Mesothelial cell of epicardium (in vitro differentiated cells): ENCODE data around the gene CCSER1. TPM values are rescaled to one million over a fixed set of nuclear protein-coding genes. Genes with fewer than 3 reads are reported as not detected.
A peak's percentile ranks its signal among the peaks of the same experiment; 100 is the strongest.

ENCODE experiments used
- DNase-seq, 2 experiments: peaks; one replicate each; pipeline ENCODE4 v3.0.0; 2021; ENCODE audit warnings: low spot score in 2 of 2; ENCODE audit not compliant: unreplicated experiment in 2 of 2
- H3K27ac Mint-ChIP-seq: 2 replicates; pipeline ENCODE4 v1.8.0; 2021; ENCODE audit warnings: mixed read lengths
- H3K27me3 Mint-ChIP-seq: 2 replicates; pipeline ENCODE4 v1.8.0; 2021; ENCODE audit warnings: low read depth, mixed read lengths
- H3K36me3 Mint-ChIP-seq: 2 replicates; pipeline ENCODE4 v1.8.0; 2021; ENCODE audit warnings: mixed read lengths
- H3K4me1 Mint-ChIP-seq: 2 replicates; pipeline ENCODE4 v1.8.0; 2021; ENCODE audit warnings: mixed read lengths
- H3K4me3 Mint-ChIP-seq: 2 replicates; pipeline ENCODE4 v1.8.0; 2021; ENCODE audit warnings: mild to moderate bottlenecking, moderate library complexity, mixed read lengths
- H3K9me3 Mint-ChIP-seq: 2 replicates; pipeline ENCODE4 v1.8.0; 2021; ENCODE audit warnings: mixed read lengths
- total RNA-seq: library from RNA; stranded (reverse); gene quantifications from 3 replicates; pipeline ENCODE4 v1.2.1, GENCODE V29; 2021
- TF ChIP-seq, protein P1 (sequence below): fragments of 200-600 bp; sonication (generic); IDR thresholded peaks from one replicate; pipeline ENCODE4 v1.5.0; 2021; ENCODE audit warnings: antibody characterized with exemption; ENCODE audit not compliant: unreplicated experiment

The CCSER1 gene
- total RNA-seq, 1 donor from 2014 or later, result 7.2 TPM

DNA sequence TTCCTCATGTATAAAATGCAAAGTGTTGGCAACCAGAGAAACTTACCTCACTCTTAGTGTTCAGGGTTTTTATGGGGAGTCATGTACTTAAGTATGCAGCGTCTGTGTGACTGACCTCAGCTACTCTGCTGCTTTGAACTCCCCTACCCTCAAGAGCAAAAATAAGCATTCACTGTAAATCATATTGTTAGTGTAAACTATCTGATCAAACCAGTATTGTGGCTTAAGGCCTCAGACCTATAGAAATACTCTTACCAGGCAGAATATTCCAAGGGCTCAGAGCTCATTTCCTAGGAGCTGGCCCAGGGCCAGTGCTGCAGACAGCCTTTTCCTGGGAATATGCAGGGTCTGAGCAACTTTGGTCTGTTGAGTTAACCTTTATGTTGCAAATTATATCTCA lies 453.1 kb downstream of the CCSER1 start:
- Mint-ChIP-seq H3K27me3 (no peaks in the 10 kb centered on the region), H3K36me3 (peaks cover 2% of the 10 kb centered on the region), H3K4me1 (peaks cover 36% of the 10 kb centered on the region), H3K9me3 (peaks cover 16% of the 10 kb centered on the region), H3K27ac (peak overlapping the region; percentile 84), H3K4me3 (no peak overlapping the region)
- no peak for DNase-seq
- TF ChIP-seq, protein P1, sequence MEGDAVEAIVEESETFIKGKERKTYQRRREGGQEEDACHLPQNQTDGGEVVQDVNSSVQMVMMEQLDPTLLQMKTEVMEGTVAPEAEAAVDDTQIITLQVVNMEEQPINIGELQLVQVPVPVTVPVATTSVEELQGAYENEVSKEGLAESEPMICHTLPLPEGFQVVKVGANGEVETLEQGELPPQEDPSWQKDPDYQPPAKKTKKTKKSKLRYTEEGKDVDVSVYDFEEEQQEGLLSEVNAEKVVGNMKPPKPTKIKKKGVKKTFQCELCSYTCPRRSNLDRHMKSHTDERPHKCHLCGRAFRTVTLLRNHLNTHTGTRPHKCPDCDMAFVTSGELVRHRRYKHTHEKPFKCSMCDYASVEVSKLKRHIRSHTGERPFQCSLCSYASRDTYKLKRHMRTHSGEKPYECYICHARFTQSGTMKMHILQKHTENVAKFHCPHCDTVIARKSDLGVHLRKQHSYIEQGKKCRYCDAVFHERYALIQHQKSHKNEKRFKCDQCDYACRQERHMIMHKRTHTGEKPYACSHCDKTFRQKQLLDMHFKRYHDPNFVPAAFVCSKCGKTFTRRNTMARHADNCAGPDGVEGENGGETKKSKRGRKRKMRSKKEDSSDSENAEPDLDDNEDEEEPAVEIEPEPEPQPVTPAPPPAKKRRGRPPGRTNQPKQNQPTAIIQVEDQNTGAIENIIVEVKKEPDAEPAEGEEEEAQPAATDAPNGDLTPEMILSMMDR, result no peak

DNA sequence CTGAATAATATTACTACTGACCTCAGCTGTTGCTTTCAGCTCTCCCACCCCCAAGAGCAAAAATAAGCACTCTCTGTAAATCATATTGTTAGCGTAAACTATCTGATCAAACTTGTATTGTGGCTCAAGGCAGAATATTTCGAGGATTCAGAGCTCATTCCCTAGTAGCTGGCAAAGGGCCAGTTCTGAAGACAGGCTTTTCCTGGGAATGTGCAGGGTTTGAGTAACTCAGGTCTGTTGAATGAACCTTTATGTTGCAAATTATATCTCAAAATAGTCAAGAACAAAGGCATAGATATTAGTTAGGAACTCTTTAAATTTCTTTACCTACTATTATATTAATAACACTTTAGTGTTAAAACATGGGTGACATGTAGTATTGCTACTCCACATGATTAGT lies 454.9 kb downstream of the CCSER1 start:
- peaks cover 1% of the 10 kb centered on the region for H3K9me3 Mint-ChIP-seq
- TF ChIP-seq, protein P1, result no peak
- H3K27me3 Mint-ChIP-seq, result no peaks in the 10 kb centered on the region
- H3K27ac Mint-ChIP-seq, result peak overlapping the region; percentile 2
- no peak for DNase-seq
- no peaks in the 10 kb centered on the region for H3K36me3 Mint-ChIP-seq
- H3K4me1 Mint-ChIP-seq, result peaks cover 38% of the 10 kb centered on the region
- H3K4me3 Mint-ChIP-seq, result no peak overlapping the region

DNA sequence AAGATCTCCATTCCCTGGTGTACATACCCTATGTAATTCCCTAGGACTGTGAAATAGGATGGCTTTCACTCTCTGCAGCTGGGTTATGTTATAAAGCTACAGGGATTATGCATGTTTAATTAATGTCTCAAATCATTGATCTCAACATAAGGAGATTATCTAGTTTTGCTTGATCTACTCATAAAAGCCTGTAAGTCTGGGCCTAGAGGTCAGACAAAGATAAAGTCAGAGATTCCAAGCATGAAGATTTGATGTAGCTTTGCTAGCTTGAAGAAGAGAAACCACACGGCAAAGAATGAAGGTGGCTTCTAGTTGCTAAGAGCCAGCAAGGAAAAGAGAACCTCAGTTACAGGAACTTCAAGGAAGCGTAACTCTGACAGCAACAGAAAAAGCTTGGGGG lies 456.9 kb downstream of the CCSER1 start:
- H3K4me3 Mint-ChIP-seq, result no peak overlapping the region
- no peaks in the 10 kb centered on the region for H3K9me3 Mint-ChIP-seq
- no peaks in the 10 kb centered on the region for H3K27me3 Mint-ChIP-seq
- H3K27ac Mint-ChIP-seq, result peak overlapping the region; percentile 25
- DNase-seq, result no peak
- TF ChIP-seq, protein P1, result no peak
- H3K4me1 Mint-ChIP-seq, result peaks cover 38% of the 10 kb centered on the region
- no peaks in the 10 kb centered on the region for H3K36me3 Mint-ChIP-seq

DNA sequence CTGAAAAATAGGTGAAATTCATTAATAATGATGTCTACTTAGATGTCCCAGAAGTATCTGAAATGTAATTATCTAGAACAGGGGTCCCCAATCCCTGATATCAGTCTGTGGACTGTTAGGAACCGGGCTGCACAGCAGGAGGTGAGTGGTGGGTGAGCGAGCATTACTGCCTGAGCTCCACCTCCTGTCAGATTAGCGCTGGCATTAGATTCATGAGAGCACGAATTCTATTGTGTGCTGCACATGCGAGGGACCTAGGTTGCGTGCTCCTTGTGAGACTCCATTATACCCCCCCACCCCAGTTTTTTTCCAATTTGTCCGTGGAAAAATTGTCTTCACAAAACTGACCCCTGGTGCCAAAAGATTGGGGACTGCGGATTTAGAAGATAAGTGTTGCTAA lies 458.8 kb downstream of the CCSER1 start:
- no peaks in the 10 kb centered on the region for H3K27me3 Mint-ChIP-seq
- no peak for DNase-seq
- no peak overlapping the region for H3K27ac Mint-ChIP-seq
- H3K9me3 Mint-ChIP-seq, result peaks cover 5% of the 10 kb centered on the region
- H3K4me1 Mint-ChIP-seq, result peaks cover 26% of the 10 kb centered on the region
- no peak overlapping the region for H3K4me3 Mint-ChIP-seq
- TF ChIP-seq, protein P1, result no peak
- H3K36me3 Mint-ChIP-seq, result peaks cover 4% of the 10 kb centered on the region

DNA sequence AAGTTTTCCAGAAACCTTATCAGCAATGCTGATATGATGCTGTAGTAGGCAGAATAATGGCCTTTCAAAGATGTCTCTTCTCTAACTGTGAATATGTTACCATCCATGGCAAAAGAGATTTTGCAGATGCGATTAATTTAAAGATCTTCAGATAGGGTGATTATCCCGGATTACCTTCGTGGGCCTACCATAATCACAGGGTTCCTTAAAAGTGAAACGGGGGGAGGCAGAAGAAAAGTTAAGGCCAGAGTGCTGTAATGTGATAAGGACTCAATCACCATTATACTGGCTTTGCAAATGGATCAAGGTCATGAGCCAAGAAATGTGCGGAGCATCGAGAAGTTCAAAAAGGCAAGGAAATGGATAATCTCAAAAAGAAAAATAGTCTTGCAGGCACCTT lies 459.6 kb downstream of the CCSER1 start:
- H3K4me1 Mint-ChIP-seq, result peaks cover 19% of the 10 kb centered on the region
- peaks cover 13% of the 10 kb centered on the region for H3K9me3 Mint-ChIP-seq
- no peak overlapping the region for H3K4me3 Mint-ChIP-seq
- TF ChIP-seq, protein P1, result no peak
- peaks cover 5% of the 10 kb centered on the region for H3K36me3 Mint-ChIP-seq
- H3K27me3 Mint-ChIP-seq, result no peaks in the 10 kb centered on the region
- no peak for DNase-seq
- H3K27ac Mint-ChIP-seq, result no peak overlapping the region

DNA sequence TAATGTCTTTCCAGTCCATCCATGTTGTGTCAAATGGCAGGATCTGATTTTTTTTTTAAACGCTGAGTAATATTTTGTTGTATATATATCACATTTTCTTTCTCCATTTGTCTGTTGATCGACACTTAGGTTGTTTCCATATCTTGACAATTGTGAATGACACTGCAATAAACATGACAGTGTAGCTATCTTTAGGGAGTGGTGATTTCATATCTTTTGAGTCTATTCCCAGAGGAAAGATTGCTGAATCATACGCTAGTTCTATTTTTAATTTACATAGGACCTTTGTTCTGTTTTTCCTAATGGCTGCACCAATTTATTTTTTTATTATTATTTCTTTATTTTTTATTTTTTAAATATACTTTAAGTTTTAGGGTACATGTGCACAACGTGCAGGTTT lies 470.7 kb downstream of the CCSER1 start:
- no peaks in the 10 kb centered on the region for H3K27me3 Mint-ChIP-seq
- H3K9me3 Mint-ChIP-seq, result peaks cover 17% of the 10 kb centered on the region
- peaks cover 5% of the 10 kb centered on the region for H3K4me1 Mint-ChIP-seq
- DNase-seq, result no peak
- H3K36me3 Mint-ChIP-seq, result peaks cover 1% of the 10 kb centered on the region
- H3K27ac Mint-ChIP-seq, result no peak overlapping the region
- TF ChIP-seq, protein P1, result no peak
- H3K4me3 Mint-ChIP-seq, result no peak overlapping the region
